ENCODE results near the gene SNTN.
"Not testable (repeated sequence)": the region's sequence is repeated elsewhere in the genome, so short reads cannot be mapped to it uniquely, and the experiment has no call there.

GRCh38 chr3:63644928-63645781 is 7.3 kb upstream of the SNTN start:
- not testable (repeated sequence) for TF ChIP-seq CTCF (IDR thresholded peaks at IDR 0.05; ENCODE audit: low read depth, low read length); POLR2A (IDR thresholded peaks at IDR 0.05; ENCODE audit: extremely low read depth, insufficient read length); MYC (IDR thresholded peaks at IDR 0.05; ENCODE audit: low read depth, low read length); MAX (IDR thresholded peaks at IDR 0.05; ENCODE audit: low read depth, low read length)
